Fibroblast of upper back skin (primary cell): ENCODE measurements around the gene PEX5.
"Not testable (repeated sequence)": the region's sequence is repeated elsewhere in the genome, so short reads cannot be mapped to it uniquely, and the experiment has no call there.

Experiments used
- DNase-seq: peaks from one replicate; pipeline ENCODE4 v3.0.0-alpha.2; 2013

Gene PEX5

GRCh38 chr12:7219599-7220243, 30.2 kb downstream of the PEX5 start:
- peak; percentile 75 for DNase-seq

GRCh38 chr12:7221486-7221885, 32.0 kb downstream of the PEX5 start:
- no peak for DNase-seq

DNA sequence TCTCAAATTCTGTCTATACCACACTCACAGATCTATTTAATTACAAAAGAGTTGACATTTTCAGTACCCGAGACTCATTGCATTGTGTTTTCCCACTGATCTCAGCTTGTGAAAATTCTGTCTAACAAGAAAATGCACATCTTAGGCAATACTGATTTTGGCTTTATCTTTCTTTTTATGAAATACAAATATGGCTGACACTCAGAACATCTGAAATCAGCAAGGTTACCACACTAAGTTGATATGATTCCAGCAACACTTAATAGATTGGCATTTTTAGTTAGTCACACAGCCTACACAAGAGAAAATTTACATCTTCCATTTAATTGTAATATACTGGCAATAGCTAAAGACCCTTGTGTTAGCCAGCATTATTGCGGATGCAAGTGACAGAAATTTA, 40.3 kb downstream of the PEX5 start:
- DNase-seq, result no peak

DNA sequence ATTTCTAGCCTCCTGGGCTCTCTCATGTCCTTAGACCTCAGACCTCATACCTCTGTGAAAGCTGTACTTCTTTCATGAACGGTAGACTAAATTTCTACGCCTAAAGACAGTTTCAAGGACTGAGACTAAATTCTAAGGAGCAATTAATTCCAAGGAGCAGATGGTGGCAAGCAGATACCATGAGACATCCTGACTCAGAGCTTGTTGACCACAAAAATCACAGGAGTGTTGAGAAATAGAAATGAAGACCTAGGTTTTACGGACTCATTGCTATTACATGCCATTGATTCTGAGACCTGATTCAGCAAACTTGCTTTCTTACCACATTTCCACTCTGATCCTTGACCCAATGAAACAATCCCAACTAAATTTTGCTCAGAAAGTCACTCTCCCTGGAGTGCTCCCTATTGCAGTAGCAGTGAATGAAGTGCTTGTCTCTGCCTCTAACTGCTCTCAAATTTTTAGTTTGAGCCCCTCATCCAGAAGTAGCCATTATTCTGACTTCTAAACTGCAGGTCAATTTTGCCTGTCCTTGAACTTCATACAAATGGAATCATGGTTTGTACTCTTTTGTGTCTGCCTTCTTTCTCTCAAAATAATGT, 52.0 kb downstream of the PEX5 start:
- DNase-seq, result peak; percentile 53

- DNase-seq, result no peak
Measured at GRCh38 chr12:7242176-7243101, 53.0 kb downstream of the PEX5 start.

GRCh38 chr12:7251328-7251996, 62.0 kb downstream of the PEX5 start:
- not testable (repeated sequence) for DNase-seq

DNA sequence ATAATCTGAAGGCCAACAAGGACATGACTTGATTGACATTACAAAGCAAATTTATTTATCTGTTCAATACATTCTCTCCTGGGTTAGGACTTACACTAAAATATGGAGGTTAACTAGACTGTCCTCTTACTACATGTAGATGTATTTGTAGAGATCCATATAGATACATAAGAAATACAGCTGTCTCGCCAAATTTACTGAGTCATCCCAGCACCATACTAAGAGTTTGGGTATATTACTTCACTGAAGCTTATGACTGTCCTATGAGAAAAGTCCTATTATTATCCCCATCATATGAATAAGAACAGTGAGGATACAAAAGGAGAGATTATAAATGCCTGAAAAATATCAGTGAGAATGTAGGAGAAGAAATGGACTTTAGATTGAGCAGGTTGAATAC, 69.6 kb downstream of the PEX5 start:
- no peak for DNase-seq
